HL-60 (cell line): Measurements from ENCODE around the gene WDR43.

Source experiments
- CTCF ChIP-seq: IDR thresholded peaks from one replicate; pipeline ENCODE4 v1.5.1; 2011; ENCODE audit warnings: low read length, control low read depth, inconsistent platforms; ENCODE audit not compliant: insufficient read depth
- POLR2AphosphoS5 ChIP-seq: IDR thresholded peaks from 2 replicates; pipeline ENCODE4 v1.6.1; 2012; ENCODE audit warnings: low read depth
- SPI1 ChIP-seq: IDR thresholded peaks from 2 replicates; pipeline ENCODE4 v1.6.1; 2012; ENCODE audit warnings: low read depth, mild to moderate bottlenecking, borderline replicate concordance

- TF ChIP-seq CTCF (no peak), POLR2AphosphoS5 (no peak), SPI1 (no peak)
Measured at GRCh38 chr2:28979041-28979440, 84.6 kb downstream of the WDR43 start.
